Retina (tissue), 1 donor: ENCODE measurements around the gene ILDR1.
"Not testable (repeated sequence)": the region's sequence is repeated elsewhere in the genome, so short reads cannot be mapped to it uniquely, and the experiment has no call there.

ENCODE experiments used
- DNase-seq: peaks from one replicate; pipeline ENCODE4 v3.0.0-alpha.2; 2016

The ILDR1 gene

DNA sequence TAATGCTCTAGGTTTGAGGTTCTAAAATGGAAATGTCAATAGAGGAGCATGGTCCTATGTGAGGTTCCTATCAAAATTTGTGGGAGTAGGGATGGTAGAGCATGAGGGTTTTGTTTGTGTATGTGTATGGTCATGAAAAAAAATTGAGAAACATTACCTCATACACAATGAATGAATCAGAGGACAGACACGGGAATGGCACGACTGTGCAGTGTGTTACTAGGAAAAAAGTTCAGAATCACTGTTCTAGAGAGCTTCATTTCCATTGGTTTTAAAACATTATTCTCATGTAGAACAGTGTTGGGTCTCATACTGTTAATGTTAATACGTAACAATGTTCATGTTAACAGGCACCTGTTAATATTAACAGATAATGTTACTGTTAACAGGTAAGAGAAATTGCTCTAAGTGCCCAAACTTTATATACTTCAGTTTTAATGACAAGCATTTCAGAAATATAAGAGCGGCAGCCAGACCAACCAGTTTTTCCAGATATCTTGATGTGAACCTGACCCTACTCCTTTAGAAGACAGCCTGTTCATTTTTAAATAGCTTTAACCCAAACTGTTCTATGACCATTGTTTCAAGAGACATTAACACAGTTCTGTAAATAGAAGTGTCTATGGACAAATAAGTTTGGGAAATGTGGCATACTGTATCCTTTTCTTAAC is 79.8 kb downstream of the ILDR1 start:
- no peak for DNase-seq

DNA sequence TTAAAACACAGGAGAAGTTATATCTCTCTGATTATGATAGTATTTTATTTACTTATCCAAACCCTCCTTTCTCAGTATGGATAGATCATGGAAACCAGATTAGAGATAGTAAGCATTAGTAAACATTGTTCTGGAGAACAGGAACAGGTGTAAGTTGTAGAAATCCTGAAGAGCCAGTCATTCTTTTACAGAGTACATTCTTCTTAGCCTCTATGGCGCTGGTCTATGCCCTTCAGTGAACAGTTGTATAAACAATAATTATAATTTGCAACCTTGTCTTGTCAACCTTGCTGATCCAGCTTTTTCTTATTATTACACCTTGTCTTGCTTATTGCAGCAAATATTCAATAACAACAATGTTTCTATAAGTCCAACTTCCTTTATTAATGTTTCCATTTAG is 80.5 kb downstream of the ILDR1 start:
- DNase-seq, result no peak

DNA sequence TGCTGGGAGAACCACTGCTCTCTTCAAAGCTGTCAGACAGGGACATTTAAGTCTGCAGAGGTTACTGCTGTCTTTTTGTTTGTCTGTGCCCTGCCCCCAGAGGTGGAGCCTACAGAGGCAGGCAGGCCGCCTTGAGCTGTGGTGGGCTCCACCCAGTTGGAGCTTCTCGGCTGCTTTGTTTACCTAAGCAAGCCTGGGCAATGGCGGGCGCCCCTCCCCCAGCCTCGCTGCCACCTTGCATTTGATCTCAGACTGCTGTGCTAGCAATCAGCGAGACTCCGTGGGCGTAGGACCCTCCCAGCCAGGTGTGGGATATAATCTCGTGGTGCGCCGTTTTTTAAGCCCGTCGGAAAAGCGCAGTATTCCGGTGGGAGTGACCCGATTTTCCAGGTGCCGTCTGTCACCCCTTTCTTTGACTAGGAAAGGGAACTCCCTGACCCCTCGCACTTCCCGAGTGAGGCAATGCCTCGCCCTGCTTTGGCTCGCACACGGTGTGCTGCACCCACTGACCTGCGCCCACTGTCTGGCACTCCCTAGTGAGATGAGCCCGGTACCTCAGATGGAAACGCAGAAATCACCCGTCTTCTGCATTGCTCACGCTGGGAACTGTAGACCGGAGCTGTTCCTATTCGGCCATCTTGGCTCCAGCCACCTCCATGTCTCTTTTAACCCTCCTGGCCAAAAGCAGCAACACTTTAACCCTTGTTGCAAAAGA is 83.7 kb downstream of the ILDR1 start:
- DNase-seq, result not testable (repeated sequence)
